ENCODE measurements around the gene FSD1. TPM values are rescaled to one million over a fixed set of nuclear protein-coding genes. Genes with fewer than 3 reads are reported as not detected.

The FSD1 gene
- total and polyA plus RNA-seq, 8 donors, result 0.55 to 1.9 (median 1.3) TPM; not detected in 1

GRCh38 chr19:4357095-4357797, 52.8 kb downstream of the FSD1 start:
- intact Hi-C loops (cut with DNase I), result no loop called here
- Histone ChIP-seq H3K9me3 (no peaks in the 10 kb centered on the region), H3K4me1 (no peaks in the 10 kb centered on the region), H3K36me3 (peaks cover 0 to 76% of the 10 kb centered on the region in 2 donors), H3K27ac (no peak overlapping the region), H3K27me3 (no peaks in the 10 kb centered on the region), H3K4me3 (no peak overlapping the region)
- TF ChIP-seq, protein P1, sequence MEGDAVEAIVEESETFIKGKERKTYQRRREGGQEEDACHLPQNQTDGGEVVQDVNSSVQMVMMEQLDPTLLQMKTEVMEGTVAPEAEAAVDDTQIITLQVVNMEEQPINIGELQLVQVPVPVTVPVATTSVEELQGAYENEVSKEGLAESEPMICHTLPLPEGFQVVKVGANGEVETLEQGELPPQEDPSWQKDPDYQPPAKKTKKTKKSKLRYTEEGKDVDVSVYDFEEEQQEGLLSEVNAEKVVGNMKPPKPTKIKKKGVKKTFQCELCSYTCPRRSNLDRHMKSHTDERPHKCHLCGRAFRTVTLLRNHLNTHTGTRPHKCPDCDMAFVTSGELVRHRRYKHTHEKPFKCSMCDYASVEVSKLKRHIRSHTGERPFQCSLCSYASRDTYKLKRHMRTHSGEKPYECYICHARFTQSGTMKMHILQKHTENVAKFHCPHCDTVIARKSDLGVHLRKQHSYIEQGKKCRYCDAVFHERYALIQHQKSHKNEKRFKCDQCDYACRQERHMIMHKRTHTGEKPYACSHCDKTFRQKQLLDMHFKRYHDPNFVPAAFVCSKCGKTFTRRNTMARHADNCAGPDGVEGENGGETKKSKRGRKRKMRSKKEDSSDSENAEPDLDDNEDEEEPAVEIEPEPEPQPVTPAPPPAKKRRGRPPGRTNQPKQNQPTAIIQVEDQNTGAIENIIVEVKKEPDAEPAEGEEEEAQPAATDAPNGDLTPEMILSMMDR (IDR thresholded peaks at IDR 0.05), result no peak
- ATAC-seq (no peak), DNase-seq (no peak)

DNA sequence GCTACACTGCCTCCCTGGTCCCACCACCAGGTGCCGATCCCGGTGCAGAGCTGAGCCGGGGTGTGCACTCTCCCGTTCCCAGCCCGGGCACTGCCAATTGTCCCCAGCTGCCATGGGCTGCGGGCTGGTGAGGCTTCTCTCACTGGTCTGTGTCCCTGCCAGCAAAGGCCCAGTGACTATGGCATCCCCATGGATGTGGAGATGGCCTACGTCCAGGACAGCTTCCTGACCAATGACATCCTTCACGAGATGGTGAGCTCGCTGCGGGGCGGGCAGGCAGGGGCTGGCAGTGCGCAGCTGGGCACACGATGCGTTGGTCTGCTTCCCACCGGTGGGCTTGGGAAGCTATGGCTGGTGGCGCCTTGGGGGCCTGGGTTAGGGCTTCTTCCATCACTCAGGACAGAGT, 53.5 kb downstream of the FSD1 start:
- Histone ChIP-seq H3K27ac (no peak overlapping the region), H3K27me3 (no peaks in the 10 kb centered on the region), H3K36me3 (peaks cover 0 to 82% of the 10 kb centered on the region in 2 donors), H3K4me3 (no peak overlapping the region), H3K4me1 (no peaks in the 10 kb centered on the region), H3K9me3 (no peaks in the 10 kb centered on the region)
- TF ChIP-seq, protein P1 (IDR thresholded peaks at IDR 0.05), result no peak
- ATAC-seq, result no peak
- intact Hi-C loops (cut with DNase I), result no loop called here
- no peak for DNase-seq

GRCh38 chr19:4358709-4359626, 54.6 kb downstream of the FSD1 start:
- no peak for ATAC-seq
- H3K27me3 ChIP-seq, result no peaks in the 10 kb centered on the region
- intact Hi-C loops (cut with DNase I), result no loop called here
- H3K4me1 ChIP-seq, result no peaks in the 10 kb centered on the region
- TF ChIP-seq, protein P1 (IDR thresholded peaks at IDR 0.05), result no peak
- peaks cover 0 to 93% of the 10 kb centered on the region in 2 donors for H3K36me3 ChIP-seq
- no peak for DNase-seq
- H3K27ac ChIP-seq, result no peak overlapping the region
- H3K9me3 ChIP-seq, result no peaks in the 10 kb centered on the region
- no peak overlapping the region for H3K4me3 ChIP-seq

DNA sequence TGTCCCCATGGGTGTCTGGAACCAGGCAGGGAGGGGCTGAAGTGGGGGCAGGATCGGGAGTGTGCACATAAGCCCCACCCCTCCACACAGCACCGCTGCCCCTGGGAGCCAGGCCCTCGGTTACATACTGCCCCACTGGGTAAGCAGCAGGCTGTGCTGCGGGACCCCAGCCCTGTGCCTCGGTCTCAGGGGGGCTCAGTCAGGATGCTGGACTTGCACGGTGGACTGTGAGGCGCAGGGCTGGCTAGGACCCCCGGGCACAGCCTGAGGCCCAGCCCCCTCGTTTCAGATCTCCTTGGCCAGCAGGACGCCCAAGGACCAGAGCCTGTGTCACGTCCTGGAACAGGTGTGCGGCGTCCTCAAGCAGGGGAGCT, 55.2 kb downstream of the FSD1 start:
- intact Hi-C loops (cut with DNase I), result no loop called here

More for the DNA sequence above, 55.2 kb downstream of the FSD1 start:
- H3K36me3 ChIP-seq, result peaks cover 0 to 95% of the 10 kb centered on the region in 2 donors
- ATAC-seq (no peak), DNase-seq (no peak)
- TF ChIP-seq, protein P1 (IDR thresholded peaks at IDR 0.05), result no peak
- H3K27me3 ChIP-seq, result no peaks in the 10 kb centered on the region
- H3K9me3 ChIP-seq, result no peaks in the 10 kb centered on the region
- H3K4me1 ChIP-seq, result no peaks in the 10 kb centered on the region
- H3K27ac ChIP-seq, result no peak overlapping the region
- no peak overlapping the region for H3K4me3 ChIP-seq
